NCI-H146 treated with DMSO at 0.1 percent for 48 hours (cell line): Measurements from ENCODE around the gene MARCHF7.
"Not testable (repeated sequence)": the region's sequence is repeated elsewhere in the genome, so short reads cannot be mapped to it uniquely, and the experiment has no call there.

Source experiments
- DNase-seq: peaks from one replicate; lab custom pipeline; 2025; ENCODE audit not compliant: unreplicated experiment; lab: John Stamatoyannopoulos, UW

Gene MARCHF7

GRCh38 chr2:159716857-159717256 lies 4.6 kb downstream of the MARCHF7 start:
- DNase-seq, result no peak

- DNase-seq, result no peak
Measured at GRCh38 chr2:159720676-159721075, 8.4 kb downstream of the MARCHF7 start.

- DNase-seq, result no peak
Measured at GRCh38 chr2:159722580-159722979, 10.3 kb downstream of the MARCHF7 start.

- not testable (repeated sequence) for DNase-seq
Measured at GRCh38 chr2:159724795-159725572, 12.7 kb downstream of the MARCHF7 start.

- no peak for DNase-seq
Measured at GRCh38 chr2:159725713-159726112, 13.4 kb downstream of the MARCHF7 start.

- DNase-seq, result no peak
Measured at GRCh38 chr2:159728629-159729028, 16.3 kb downstream of the MARCHF7 start.

GRCh38 chr2:159735648-159736047 lies 23.3 kb downstream of the MARCHF7 start:
- DNase-seq, result no peak

- DNase-seq, result no peak
Measured at GRCh38 chr2:159736048-159736447, 23.7 kb downstream of the MARCHF7 start.

GRCh38 chr2:159737292-159737916 lies 25.1 kb downstream of the MARCHF7 start:
- no peak for DNase-seq

- no peak for DNase-seq
Measured at GRCh38 chr2:159737917-159738296, 25.6 kb downstream of the MARCHF7 start.

GRCh38 chr2:159738509-159739390 lies 26.4 kb downstream of the MARCHF7 start:
- DNase-seq, result no peak

GRCh38 chr2:159742846-159743245 lies 30.5 kb downstream of the MARCHF7 start:
- no peak for DNase-seq

- DNase-seq, result no peak
Measured at GRCh38 chr2:159744363-159744762, 32.1 kb downstream of the MARCHF7 start.

- not testable (repeated sequence) for DNase-seq
Measured at GRCh38 chr2:159745237-159745636, 32.9 kb downstream of the MARCHF7 start.

- DNase-seq, result no peak
Measured at GRCh38 chr2:159748089-159748488, 35.8 kb downstream of the MARCHF7 start.

GRCh38 chr2:159750873-159751272 lies 38.6 kb downstream of the MARCHF7 start:
- no peak for DNase-seq

- no peak for DNase-seq
Measured at GRCh38 chr2:159753797-159754196, 41.5 kb downstream of the MARCHF7 start.

GRCh38 chr2:159755014-159755413 lies 42.7 kb downstream of the MARCHF7 start:
- no peak for DNase-seq

- DNase-seq, result no peak
Measured at GRCh38 chr2:159755788-159756187, 43.5 kb downstream of the MARCHF7 start.

- no peak for DNase-seq
Measured at GRCh38 chr2:159758239-159758638, 45.9 kb downstream of the MARCHF7 start.

- no peak for DNase-seq
Measured at GRCh38 chr2:159758686-159759085, 46.4 kb downstream of the MARCHF7 start.

GRCh38 chr2:159759577-159759976 lies 47.3 kb downstream of the MARCHF7 start:
- DNase-seq, result no peak
